Mucosa of stomach (tissue), 1 donor: ENCODE results near the gene DNAH2.

Experiments used
- H3K27me3 ChIP-seq: one replicate; pipeline ENCODE4 v1.7.0; 2013; ENCODE audit warnings: mild to moderate bottlenecking, low read length; ENCODE audit not compliant: control insufficient read depth, insufficient read depth
- H3K36me3 ChIP-seq: one replicate; pipeline ENCODE4 v1.7.0; 2013; ENCODE audit warnings: low read length; ENCODE audit not compliant: control insufficient read depth, insufficient read depth
- H3K4me1 ChIP-seq: one replicate; pipeline ENCODE4 v1.7.0; 2013; ENCODE audit warnings: mild to moderate bottlenecking, low read length; ENCODE audit not compliant: control insufficient read depth, insufficient read depth
- H3K4me3 ChIP-seq: one replicate; pipeline ENCODE4 v1.7.0; 2013; ENCODE audit warnings: low read length
- H3K9ac ChIP-seq: one replicate; pipeline ENCODE4 v1.7.0; 2013; ENCODE audit warnings: mild to moderate bottlenecking, low read length, moderate library complexity
- H3K9me3 ChIP-seq: one replicate; pipeline ENCODE4 v1.7.0; 2013; ENCODE audit warnings: mild to moderate bottlenecking, low read length, moderate library complexity; ENCODE audit not compliant: control insufficient read depth
- donor health status: Pancreatic carcinoma.

The DNAH2 gene

GRCh38 chr17:7849130-7849750, 131.7 kb downstream of the DNAH2 start:
- H3K36me3 ChIP-seq: peaks cover 24% of the 10 kb centered on the region
- no peaks in the 10 kb centered on the region for H3K27me3 ChIP-seq
- no peaks in the 10 kb centered on the region for H3K9me3 ChIP-seq
- no peak overlapping the region for H3K4me3 ChIP-seq
- H3K4me1 ChIP-seq: peaks cover 24% of the 10 kb centered on the region
- no peak overlapping the region for H3K9ac ChIP-seq

- no peak overlapping the region for H3K9ac ChIP-seq
- H3K9me3 ChIP-seq: no peaks in the 10 kb centered on the region
- peaks cover 22% of the 10 kb centered on the region for H3K4me1 ChIP-seq
- no peak overlapping the region for H3K4me3 ChIP-seq
- peaks cover 24% of the 10 kb centered on the region for H3K36me3 ChIP-seq
- no peaks in the 10 kb centered on the region for H3K27me3 ChIP-seq
These were observed 132.4 kb downstream of the DNAH2 start for GRCh38 chr17:7849751-7850504.

GRCh38 chr17:7850701-7851437, 133.3 kb downstream of the DNAH2 start:
- no peak overlapping the region for H3K4me3 ChIP-seq
- H3K9me3 ChIP-seq: no peaks in the 10 kb centered on the region
- no peaks in the 10 kb centered on the region for H3K27me3 ChIP-seq
- H3K36me3 ChIP-seq: peaks cover 24% of the 10 kb centered on the region
- peaks cover 21% of the 10 kb centered on the region for H3K4me1 ChIP-seq
- H3K9ac ChIP-seq: no peak overlapping the region

GRCh38 chr17:7851438-7852261, 134.1 kb downstream of the DNAH2 start:
- Histone ChIP-seq H3K4me1 (peaks cover 29% of the 10 kb centered on the region), H3K9me3 (no peaks in the 10 kb centered on the region), H3K9ac (no peak overlapping the region), H3K4me3 (no peak overlapping the region), H3K27me3 (no peaks in the 10 kb centered on the region), H3K36me3 (peaks cover 24% of the 10 kb centered on the region)

GRCh38 chr17:7852262-7852670, 134.7 kb downstream of the DNAH2 start:
- Histone ChIP-seq H3K4me1 (peaks cover 31% of the 10 kb centered on the region), H3K36me3 (peaks cover 24% of the 10 kb centered on the region), H3K4me3 (no peak overlapping the region), H3K9ac (no peak overlapping the region), H3K27me3 (no peaks in the 10 kb centered on the region), H3K9me3 (no peaks in the 10 kb centered on the region)

- no peaks in the 10 kb centered on the region for H3K9me3 ChIP-seq
- H3K4me3 ChIP-seq: no peak overlapping the region
- H3K9ac ChIP-seq: no peak overlapping the region
- no peaks in the 10 kb centered on the region for H3K27me3 ChIP-seq
- peaks cover 24% of the 10 kb centered on the region for H3K36me3 ChIP-seq
- H3K4me1 ChIP-seq: peaks cover 31% of the 10 kb centered on the region
These were observed 135.6 kb downstream of the DNAH2 start for GRCh38 chr17:7852919-7853690.

- H3K4me1 ChIP-seq: peaks cover 35% of the 10 kb centered on the region
These were observed 136.1 kb downstream of the DNAH2 start for GRCh38 chr17:7853691-7854038.

GRCh38 chr17:7854078-7854777, 136.7 kb downstream of the DNAH2 start:
- Histone ChIP-seq H3K9me3 (no peaks in the 10 kb centered on the region), H3K4me3 (no peak overlapping the region), H3K36me3 (peaks cover 24% of the 10 kb centered on the region), H3K9ac (no peak overlapping the region), H3K4me1 (peaks cover 41% of the 10 kb centered on the region), H3K27me3 (no peaks in the 10 kb centered on the region)

More at GRCh38 chr17:7853691-7854038, 136.1 kb downstream of the DNAH2 start:
- Histone ChIP-seq H3K9ac (no peak overlapping the region), H3K27me3 (no peaks in the 10 kb centered on the region), H3K4me3 (no peak overlapping the region), H3K36me3 (peaks cover 24% of the 10 kb centered on the region), H3K9me3 (no peaks in the 10 kb centered on the region)

- no peaks in the 10 kb centered on the region for H3K9me3 ChIP-seq
- H3K4me1 ChIP-seq: peaks cover 44% of the 10 kb centered on the region
- peak within 1 kb of the TSS; percentile 66 for H3K9ac ChIP-seq
- H3K36me3 ChIP-seq: peaks cover 16% of the 10 kb centered on the region
- no peaks in the 10 kb centered on the region for H3K27me3 ChIP-seq
- no peak within 1 kb of the TSS for H3K4me3 ChIP-seq
These were observed 137.5 kb downstream of the DNAH2 start, which contains the start of gene TMEM88 for GRCh38 chr17:7854851-7855659. TMEM88 (plus strand) TSS chr17:7855066; CDS start chr17:7855075, 9 bp downstream.

GRCh38 chr17:7855660-7856010, 138.1 kb downstream of the DNAH2 start:
- Histone ChIP-seq H3K4me1 (peaks cover 44% of the 10 kb centered on the region), H3K9ac (no peak overlapping the region), H3K9me3 (no peaks in the 10 kb centered on the region), H3K36me3 (peaks cover 12% of the 10 kb centered on the region), H3K4me3 (no peak overlapping the region), H3K27me3 (no peaks in the 10 kb centered on the region)
